Measurements from ENCODE around the gene FAM168A.

DNA sequence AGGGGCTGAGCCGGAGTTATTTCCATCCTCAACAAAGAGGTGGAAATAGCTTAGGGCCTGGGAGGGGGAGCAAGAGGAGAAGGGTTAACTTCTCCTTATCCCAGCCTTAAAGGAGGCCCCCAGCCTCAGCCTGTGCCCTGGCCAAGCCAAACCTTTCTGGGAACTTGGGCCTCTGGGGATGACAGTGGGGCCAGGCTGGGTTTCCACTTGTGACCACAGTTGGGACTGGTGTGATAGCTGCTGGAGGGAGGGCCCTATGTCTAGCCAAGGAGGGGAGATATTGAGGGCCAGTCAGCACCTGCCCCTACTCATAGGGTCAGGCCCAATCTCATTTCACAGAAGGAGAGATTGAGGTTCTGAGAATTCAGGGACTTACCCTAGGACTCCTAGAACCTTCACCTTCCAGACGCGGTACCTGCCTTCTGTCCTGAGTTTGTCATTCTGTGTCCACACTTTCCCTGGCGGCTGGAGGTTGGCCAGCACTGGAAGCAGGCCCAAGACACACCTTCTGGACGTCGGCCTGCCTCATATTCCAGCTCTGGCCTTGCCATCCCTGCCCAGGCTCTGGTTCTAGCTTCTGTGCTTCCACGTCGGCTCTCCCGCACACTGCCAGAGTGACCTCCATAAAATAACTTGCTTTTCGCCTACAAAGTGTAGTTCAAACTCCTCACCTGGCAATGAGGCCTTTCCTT lies 218.6 kb downstream of the FAM168A start:
- no peak for TF ChIP-seq POLR2A (IDR thresholded peaks at IDR 0.05)
- TF ChIP-seq, protein P1, sequence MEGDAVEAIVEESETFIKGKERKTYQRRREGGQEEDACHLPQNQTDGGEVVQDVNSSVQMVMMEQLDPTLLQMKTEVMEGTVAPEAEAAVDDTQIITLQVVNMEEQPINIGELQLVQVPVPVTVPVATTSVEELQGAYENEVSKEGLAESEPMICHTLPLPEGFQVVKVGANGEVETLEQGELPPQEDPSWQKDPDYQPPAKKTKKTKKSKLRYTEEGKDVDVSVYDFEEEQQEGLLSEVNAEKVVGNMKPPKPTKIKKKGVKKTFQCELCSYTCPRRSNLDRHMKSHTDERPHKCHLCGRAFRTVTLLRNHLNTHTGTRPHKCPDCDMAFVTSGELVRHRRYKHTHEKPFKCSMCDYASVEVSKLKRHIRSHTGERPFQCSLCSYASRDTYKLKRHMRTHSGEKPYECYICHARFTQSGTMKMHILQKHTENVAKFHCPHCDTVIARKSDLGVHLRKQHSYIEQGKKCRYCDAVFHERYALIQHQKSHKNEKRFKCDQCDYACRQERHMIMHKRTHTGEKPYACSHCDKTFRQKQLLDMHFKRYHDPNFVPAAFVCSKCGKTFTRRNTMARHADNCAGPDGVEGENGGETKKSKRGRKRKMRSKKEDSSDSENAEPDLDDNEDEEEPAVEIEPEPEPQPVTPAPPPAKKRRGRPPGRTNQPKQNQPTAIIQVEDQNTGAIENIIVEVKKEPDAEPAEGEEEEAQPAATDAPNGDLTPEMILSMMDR (IDR thresholded peaks at IDR 0.05 in 8 of 11, conservative IDR thresholded peaks at IDR 0.05 in 3 of 11), result no peak
- TF ChIP-seq POLR2AphosphoS5 (IDR thresholded peaks at IDR 0.05), result no peak

Data from spleen (tissue), 7 donors.